Stimulated activated CD4-positive, alpha-beta T cell treated with anti-CD3 and anti-CD28 coated beads, Interleukin-4, amount 100 ng/mL, for 48 hours (primary cell): ENCODE results near the gene RASSF4.

Experiments used
- DNase-seq, 2 donors: peaks; one replicate each; pipeline ENCODE4 v3.0.0-alpha.2; 2020; ENCODE audit warnings: low read depth in 2 of 2

The RASSF4 gene

GRCh38 chr10:44928462-44928861 lies 31.1 kb upstream of the RASSF4 start:
- DNase-seq: no peak

- DNase-seq: no peak
Measured at GRCh38 chr10:44929356-44930255, 30.0 kb upstream of the RASSF4 start.

DNA sequence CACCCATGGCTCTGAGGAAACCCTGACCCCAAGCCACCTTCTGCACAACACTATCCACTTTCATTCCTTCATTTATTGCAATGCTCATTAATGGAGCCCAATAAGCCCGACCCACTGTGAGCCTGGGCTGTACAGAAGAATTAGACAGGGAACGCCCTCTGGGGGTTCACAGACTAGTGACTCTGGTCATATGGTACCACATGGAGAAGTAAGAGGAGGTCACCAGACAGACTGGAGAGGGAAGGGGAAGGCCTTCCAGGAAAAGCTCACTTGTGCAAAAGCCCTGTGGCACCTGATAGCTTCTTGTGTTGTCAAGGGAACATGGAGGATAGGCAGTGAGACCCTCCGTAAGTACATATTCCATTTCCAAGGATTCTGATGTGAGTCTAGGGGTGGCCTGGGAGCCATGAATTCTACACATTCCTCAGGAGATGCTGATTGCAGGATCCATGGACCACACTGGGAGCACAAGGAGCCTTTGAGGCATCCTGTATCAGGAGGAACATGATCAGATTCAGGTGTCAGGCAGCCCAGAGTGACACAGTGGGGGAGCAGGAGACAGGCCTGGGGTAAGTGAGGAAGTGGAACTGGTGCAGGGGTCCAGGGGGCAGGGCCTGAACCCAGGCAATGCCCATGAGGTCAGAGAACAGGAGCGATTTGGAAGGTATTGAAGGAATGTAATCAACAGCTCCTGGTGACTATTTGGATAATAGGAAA lies 28.5 kb upstream of the RASSF4 start:
- no peak for DNase-seq

DNA sequence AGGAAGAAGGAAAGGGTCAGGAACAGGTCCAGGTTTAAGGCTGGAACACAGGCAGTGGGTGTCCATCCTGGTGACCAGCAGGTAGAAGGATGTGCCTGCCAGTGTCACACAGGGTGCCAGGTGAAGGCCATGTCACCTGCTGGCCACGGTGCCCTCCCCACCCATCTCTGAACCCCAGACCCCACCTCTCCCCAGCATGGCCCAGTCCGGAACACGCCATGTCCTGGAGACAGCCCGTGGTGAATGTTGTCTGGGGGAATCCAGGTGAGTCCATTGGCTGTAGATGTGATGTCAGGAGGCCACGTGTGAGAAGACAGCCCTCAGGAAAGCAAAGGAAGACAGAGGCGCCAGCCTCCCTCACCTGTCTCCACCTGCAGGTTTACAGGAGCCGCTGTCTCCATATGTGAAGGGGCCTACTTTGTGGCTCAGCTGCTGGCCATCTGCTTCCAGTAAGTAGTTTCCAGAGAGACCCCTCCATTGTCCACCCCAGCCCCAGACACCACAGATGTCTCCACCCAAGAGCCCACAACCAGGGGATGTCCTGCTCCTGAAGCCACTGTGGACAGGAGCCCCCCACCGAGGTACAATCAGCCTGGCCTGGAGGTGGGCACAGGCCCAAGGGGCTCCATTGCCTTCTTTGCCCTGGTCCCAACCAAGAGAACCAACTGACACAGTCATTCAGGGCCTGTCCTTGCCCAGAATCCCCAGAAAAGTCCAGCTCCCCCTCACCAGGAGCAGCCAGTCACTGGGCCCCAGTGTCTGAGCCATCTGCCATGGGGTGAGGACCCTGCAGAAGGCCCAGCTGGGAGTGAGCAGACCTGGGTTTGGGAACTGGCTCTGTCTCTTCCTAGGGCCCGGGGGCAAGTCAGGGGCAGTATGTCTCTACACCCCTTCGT lies 27.7 kb upstream of the RASSF4 start:
- no peak for DNase-seq

- DNase-seq: peak; percentile 74 to 89
Measured at GRCh38 chr10:44932517-44933450, 26.8 kb upstream of the RASSF4 start.

DNA sequence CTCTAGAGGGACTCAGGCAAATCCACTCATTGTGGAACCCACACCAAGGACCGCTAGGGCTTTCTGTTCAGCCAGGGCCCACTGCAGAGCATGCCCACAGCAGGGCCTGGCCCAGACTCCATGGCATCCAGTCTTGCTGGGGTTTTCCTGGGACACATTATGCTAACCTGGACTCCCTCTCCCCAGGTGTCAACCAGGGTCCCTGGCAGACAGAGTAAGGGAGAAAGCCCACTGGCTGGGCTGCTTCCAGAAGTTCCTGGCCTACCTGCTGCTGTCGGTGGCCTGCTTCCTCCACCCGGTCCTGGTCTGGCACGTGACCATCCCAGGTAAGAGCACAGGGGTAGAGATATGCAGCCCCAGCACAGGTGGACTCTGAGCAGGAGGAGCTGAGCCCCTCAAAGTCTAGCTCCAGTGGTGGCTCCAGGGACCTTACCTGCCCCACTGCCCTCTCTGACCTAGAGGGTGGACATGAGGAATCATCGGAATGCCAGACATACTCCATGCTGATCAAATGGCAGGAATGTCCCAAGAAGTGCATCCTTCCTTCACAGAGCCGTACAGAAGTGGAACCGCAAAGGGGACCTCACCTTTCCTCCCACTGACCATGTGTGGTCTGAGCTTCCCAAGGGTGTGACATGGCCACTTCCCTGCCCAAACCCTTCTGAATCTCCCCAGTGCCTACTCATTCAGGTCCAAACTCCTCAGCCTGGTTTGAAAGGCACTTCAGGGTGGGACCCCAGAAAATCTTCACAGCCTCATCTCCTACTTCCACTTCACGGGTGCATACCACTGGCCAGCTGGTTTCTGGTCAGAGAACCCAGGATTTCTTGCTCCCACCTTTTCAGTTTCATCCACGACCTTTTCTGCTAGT lies 25.9 kb upstream of the RASSF4 start:
- DNase-seq: no peak

DNA sequence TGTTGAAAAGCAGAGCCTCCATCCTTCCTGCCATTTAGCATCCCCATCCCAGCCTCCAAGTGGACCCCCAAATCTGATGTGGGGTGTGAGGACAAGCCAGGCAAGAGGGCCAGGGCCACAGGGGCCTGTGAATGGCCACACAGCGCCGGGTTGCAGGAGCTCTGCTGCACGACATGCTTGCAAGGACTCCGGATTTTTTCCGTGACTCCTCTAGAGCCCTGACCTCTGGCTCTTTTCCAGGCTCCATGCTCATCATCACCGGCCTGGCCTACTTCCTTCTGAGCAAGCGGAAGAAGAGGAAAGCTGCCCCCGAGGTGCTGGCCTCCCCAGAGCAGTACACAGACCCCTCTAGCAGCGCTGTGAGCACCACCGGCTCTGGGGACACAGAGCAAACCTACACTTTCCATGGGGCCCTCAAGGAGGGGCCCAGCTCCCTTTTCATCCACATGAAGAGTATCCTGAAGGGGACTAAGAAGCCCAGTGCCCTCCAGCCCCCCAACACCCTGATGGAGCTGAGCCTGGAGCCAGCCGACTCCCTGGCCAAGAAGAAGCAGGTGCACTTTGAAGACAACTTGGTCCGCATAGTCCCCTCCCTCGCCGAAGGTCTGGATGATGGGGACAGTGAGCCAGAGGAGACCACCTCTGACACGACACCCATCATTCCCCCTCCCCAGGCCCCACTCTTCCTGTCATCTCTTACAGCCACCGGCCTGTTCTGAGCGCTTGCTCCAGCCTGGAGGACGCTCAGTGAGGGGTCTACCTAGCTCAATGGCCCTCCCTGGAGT lies 25.0 kb upstream of the RASSF4 start:
- no peak for DNase-seq

- no peak for DNase-seq
Measured at GRCh38 chr10:44935201-44935965, 24.2 kb upstream of the RASSF4 start.

DNA sequence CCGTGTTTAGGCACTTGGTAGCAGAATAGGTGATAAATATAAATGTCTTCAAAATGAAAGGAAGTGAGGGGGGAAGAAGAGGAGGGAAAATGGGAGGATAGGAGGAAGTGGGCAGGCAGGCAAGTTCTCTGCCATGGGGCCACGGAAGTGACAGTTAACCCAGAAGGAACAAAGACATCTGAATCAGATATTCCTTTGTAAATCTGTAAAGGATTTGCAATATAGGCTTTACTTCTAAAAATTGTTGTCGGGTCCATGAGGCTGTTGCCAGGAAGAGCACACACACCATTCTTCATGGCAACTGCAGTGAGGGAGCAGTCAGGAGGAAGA lies 23.7 kb upstream of the RASSF4 start:
- no peak for DNase-seq

DNA sequence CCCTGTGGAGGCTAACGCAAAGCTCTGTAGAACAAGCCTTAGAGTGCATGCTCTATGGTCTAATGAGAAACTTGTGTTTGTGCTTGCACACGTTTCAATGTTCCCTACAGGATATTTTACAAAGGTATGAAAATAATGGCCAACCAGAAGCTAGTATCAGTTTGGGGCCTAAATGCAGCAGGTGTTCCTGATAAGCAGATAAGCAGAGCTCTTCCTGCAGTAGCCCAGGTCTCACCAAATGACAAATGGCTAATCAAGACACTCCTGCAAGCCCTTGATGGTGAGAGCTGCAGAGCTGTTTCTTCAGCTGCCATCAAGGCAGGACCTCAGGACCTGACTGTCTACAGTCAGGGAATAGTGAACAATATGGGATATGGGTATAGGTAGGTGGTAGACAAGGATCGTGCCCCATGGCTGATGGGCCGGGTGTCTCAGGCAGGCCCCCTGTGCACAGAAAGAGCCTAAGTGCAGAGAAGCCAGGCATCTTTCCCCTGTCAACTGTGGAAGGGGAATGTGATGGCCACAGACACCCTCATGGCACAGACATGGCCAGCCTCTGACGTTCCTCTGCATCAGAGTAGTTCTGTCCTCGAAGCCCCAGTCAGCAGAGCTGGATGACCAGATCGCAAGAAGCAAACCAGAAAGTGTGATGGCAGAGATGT lies 23.2 kb upstream of the RASSF4 start:
- DNase-seq: no peak

DNA sequence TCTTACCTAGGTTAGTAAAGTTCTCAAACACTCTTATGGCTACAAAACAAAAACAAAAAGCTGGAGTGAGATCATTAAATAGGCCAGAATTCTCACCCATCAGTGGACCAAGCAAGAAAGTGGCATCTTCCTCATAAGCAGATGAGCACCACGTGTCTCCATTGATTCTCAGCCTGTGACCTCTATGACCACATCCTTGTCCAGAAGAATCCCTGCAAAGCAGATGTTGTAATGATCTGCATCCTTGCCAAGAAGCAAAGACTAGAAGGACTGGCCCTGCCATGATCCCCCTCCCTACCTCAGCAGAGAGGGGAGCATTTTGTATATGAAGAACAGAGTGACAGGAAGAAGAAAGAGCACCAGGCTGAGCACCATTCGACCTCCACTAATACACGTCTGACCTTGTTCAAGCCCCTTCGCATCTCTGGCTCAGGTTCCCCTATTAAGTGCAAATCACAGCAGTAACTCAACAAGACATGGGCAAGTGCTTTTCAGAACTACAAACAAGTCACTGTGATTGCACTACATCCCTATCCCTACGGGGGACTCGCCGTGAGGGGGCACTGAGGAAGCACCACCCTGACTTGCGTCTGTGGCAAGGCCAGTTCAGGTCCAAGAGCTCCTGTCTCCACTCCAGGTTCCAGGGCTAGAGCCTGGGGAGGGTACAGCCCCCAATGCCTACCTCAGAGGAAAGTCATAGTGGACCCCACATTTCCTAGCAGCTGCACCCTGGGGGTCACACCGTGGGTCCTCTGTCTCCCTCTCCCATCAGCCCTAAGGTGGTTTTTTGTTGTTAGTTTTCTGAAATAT lies 22.2 kb upstream of the RASSF4 start:
- DNase-seq: no peak

DNA sequence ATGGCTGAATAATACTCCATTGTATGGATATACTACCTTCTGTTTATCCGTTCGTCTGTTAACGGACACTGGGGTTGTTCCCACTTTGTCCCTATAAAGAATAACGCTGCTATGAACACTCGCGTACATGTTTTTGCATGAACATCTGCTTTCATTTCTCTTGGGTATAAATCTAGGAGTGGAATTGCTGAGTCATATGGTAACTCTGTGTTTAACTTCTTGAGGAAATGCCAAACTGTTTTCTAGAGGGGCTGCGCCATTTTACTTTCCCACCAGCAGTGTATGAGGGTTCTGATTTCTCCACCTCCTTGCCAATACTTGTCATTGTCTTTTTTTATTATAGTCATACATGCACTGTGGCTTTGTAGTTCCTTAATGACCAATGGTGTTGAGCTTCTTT lies 20.6 kb upstream of the RASSF4 start:
- DNase-seq: no peak

DNA sequence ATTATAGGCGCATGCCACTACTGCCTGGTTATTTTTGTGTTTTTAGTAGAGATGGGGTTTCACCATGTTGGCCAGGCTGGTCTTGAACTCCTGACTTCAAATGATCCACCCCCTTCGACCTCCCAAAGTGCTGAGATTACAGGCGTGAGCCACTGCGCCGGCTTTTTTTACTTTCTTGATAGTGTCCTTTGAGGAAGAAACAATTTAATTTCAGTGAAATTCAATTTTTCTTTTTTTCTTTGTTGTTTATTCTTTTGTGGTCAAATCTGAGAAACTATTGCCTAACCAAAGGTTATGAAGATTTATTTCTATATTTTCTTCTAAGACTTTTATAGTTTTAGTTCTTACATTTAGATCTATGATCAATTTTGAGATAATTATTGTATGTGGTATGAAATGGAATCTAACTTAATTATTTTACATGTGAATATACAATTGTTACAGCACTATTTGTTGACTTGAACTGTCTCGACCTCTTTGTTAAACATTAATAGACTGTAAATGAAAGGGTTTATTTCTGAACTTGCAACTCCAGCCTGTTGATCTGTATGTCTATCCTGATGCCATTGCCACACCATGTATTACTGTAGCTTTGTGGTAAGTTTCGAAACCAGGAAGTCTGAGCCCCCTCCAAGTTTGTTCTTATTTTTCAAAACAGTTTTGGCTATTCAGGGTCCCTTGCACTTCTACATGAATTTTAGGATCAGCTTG lies 19.8 kb upstream of the RASSF4 start:
- no peak for DNase-seq

- DNase-seq: no peak
Measured at GRCh38 chr10:44944354-44944753, 15.2 kb upstream of the RASSF4 start.

DNA sequence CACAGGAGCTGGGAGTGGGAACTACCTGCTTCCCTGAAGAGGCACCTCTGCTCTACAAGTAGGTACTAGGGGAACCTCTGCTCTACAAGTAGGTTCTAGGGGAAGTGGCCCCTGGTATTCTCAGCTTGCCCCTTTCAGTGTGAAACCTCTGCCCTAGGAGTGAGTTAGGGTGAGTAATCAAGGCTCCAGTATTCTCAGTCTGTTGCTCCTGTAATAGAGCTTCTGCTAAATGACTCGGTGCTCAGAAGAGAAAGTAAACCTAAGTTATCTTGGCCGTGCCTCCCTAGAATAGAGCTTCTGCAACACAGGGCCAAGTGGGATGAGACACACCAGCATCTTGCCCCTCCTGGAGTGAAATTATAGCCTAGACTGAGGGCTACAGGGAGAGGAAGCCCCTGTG lies 13.4 kb upstream of the RASSF4 start:
- no peak for DNase-seq

- no peak for DNase-seq
Measured at GRCh38 chr10:44947371-44948152, 12.0 kb upstream of the RASSF4 start.
